GM04504 (cell line): ENCODE measurements around the gene SRL.
A peak's percentile ranks its signal among the peaks of the same experiment; 100 is the strongest.
"Not testable (repeated sequence)": the region's sequence is repeated elsewhere in the genome, so short reads cannot be mapped to it uniquely, and the experiment has no call there.

Experiments
- DNase-seq: peaks from one replicate; pipeline ENCODE4 v3.0.0-alpha.2; 2012; ENCODE audit warnings: low read depth

The SRL gene

GRCh38 chr16:4260360-4260759 lies 18.5 kb upstream of the SRL start:
- no peak for DNase-seq

DNA sequence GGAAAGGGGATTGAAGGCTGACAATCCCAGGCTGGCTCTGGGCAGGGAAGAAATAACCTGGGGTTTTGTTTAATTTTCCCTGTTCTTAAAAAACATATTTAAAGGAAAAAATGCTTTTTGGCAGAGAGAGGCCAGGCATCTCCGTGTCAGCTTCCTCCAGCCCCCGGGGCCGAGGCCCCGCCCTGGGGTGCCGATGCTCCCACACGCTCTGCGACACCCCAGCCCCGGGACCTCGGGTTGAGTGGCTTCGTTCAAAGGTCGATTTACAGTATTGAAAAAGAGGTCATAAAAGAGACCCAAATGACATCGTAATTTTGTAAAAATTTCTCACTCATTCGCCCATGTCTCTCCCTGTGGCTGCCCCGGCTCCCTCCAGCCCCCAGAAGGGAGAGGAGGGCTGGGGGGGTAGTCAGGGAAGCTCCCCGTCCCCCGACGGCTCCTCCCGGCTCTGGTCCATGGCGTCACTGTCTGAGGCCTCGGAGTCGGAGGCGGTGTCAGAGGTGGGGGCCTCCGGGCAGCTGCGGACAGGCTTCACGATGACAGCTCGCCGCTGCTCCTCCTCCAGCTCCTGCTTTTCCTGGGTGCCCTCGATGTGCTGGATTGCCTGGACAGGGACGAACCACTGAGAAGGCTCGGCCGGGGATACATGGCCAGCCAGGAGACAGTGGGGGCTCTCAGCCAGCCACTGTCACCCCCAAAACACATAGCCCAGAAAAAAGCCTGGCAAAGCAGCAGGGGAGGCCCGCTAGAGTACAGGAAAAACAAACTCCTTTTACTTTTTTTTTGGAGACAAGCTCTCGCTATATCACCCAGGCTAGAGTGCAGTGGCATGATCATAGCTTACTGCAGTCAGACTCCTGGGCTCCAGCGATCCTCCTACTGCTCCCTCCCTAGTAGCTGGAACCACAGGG lies 16.0 kb upstream of the SRL start:
- no peak for DNase-seq

DNA sequence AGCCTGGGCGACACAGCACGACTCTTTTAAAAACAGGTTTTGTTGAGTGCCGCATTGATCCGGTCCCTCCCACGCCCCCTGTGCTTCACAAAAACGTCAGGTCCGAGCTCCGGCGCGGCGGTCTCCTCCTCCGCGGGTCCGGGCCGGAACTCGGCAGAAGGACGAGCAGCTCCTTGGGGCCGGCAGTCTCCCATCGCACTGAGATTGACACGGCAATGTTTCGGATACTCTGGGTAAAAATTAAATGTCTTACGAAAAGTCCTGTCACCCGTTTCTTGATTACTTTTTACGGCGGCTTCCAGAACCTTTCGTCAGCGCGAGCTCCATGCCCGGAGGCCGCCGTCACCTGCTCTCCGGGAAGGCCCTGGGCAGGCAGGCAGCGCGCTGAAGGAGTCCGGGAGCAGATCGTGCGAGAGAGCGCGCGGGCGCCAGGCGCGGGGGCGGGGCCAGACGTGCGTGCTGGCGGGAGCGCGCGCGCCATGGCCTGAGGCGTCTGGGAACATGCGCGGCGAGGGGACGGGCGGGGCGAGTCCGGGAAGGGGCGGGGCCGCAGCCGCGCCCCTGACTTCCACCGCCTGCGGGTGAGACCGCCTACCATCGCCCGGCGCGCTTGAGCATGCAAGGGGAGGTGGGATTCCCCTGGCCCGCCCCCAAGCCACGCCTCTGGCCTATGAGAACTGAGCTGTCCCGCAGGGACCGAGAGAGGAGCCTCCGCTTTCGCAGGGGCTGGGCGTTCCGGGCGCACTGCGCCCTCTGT lies 11.7 kb upstream of the SRL start:
- peak; percentile 99 for DNase-seq

GRCh38 chr16:4253012-4253393 lies 11.1 kb upstream of the SRL start:
- DNase-seq = not testable (repeated sequence)

DNA sequence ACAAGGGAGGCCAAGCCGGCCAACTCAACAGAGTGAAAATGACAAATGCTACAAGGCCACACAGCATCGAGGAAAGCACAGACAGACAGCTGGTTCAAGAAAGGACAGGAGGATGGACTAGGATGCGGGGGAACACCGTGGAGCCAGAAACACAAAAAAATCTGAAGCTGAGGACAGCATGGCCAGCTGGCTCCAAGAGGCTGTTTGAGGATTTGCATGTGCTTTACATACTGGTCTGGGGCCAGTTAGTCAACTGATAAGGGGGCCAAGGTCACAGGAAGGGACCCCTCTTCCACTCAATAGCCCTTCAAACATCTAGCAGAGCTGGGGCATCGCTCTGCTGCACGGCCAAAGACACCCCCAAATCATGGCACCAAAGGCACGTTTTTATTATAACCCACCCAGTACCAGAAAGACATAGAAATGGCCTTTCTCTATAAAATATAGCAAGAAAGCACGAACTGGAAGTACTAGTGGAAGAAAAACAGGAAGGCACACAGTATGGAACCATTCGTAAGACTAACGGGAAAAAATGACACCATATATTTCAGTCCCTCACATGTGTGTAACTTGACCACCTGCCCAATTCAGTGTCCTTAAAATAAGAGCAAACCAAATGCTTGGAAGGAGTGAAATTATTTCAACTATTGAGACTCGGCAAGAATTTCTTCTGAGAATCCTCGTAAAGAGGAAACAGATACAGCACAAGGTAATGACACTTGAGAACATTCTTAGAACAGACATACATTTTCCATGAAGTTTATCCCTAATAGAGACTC lies 7.8 kb upstream of the SRL start:
- no peak for DNase-seq

GRCh38 chr16:4247460-4247784 lies 5.5 kb upstream of the SRL start:
- no peak for DNase-seq

- DNase-seq = no peak
Observed at GRCh38 chr16:4246777-4247459, 5.0 kb upstream of the SRL start.

- DNase-seq = no peak
Observed at GRCh38 chr16:4245077-4245791, 3.4 kb upstream of the SRL start.

DNA sequence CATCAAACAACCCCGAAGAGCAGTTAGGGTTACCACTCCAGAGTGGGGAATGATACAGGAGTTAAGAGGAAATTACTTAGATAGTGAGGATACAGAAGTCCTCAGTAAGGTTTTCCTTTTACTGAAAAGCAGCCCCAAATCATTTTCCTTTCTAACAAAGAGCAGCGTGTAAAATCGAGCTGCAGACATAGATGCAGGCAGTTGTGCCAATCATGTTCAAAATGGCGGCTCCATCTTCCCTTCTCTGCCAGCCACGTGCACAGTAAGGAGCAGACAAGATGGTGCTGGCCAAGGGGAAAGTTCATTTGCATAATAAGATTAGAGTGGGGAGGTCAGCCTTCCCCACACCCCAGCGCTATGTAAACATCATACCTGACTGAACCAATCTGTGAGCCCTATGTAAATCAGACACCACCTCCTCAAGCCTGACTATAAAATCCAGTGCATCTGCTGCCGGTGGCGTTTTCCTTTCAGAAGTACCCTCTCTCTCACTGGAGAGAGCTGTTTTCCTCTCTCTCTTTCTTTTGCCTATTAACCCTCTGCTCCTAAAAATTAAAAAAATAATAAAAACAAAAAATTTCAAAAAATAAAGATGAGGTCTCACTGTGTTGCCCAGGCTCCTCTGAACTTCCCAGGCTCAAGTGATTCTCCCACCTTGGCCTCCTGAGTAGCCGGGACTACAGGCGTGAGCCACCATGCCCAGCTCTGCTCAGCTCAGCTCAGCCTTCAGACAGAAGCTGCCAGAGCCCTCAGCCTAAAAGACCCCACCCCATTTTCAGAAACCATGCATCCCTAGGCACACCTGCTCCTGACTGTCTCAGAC lies 2.6 kb upstream of the SRL start:
- no peak for DNase-seq

GRCh38 chr16:4241258-4241927 lies 487 bp downstream of the SRL start:
- no peak for DNase-seq

GRCh38 chr16:4240624-4241023 lies 1.3 kb downstream of the SRL start:
- DNase-seq = no peak

DNA sequence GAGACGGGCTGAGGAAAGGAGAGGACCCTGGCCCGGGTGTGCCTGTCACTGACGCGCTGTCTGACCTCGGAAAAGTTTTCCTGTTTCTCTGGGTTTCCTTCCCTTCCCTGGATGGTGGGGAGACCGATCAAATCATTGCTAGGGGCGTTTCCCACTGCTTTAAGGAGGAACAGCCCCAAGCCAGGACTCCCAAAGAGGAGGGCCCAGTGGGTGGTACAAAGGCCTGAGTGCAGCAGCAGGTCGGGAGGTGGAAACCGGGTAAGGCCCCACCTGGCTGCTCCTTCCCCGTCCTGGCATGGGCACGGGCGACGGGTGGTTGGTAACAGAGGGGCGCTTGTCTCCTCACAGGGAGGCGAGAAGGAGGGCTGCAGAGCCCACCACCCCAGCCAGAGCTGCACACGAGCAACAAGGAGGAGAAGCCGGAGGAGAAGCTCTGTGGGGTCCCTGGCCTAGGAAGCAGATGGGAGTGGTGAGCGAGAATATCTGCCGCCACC lies 2.2 kb downstream of the SRL start:
- DNase-seq = no peak

GRCh38 chr16:4239020-4239419 lies 2.9 kb downstream of the SRL start:
- DNase-seq = no peak

- DNase-seq = no peak
Observed at GRCh38 chr16:4233431-4233830, 8.4 kb downstream of the SRL start.

DNA sequence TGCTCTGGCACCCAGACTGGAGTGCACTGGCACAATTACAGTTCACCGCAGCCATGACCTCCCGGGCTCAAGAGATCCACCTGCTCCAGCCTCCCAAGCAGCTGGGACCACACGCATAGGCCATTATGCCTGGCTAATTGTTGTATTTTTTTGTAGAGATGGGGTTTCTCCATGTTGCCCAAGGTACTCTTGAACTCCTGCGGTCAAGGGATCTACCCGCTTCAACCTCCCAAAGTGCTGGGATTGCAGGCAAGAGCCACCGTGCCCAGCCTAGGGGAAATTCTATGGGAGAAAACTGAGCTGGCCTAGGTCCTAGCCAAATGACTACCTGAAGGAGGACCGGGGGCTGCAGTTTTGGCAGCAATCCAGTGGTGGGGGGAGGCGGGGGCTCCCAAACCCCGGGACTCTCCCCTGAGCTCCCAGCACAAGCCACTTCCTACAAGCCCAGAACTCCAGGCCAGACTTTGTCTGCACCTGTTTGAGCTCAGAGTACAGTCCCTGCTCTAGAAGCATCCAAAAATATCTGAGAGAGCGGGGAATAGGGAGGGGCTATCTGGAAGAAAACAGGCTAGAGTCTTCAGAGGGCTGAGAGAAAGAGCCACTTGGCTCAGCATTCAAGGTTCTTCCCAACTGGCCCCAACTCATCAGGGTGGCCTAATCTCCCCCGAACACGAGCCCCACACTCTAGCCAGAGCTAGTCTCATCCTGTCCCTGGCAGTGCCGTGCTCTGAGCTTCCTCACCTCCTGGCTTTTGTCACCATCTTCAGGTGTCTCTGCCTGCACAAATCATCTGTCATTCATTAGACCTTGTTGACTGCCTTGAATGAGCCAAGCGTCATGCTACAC lies 9.1 kb downstream of the SRL start:
- no peak for DNase-seq

GRCh38 chr16:4231886-4232285 lies 10.0 kb downstream of the SRL start:
- DNase-seq = no peak

- no peak for DNase-seq
Observed at GRCh38 chr16:4231367-4231766, 10.5 kb downstream of the SRL start.

DNA sequence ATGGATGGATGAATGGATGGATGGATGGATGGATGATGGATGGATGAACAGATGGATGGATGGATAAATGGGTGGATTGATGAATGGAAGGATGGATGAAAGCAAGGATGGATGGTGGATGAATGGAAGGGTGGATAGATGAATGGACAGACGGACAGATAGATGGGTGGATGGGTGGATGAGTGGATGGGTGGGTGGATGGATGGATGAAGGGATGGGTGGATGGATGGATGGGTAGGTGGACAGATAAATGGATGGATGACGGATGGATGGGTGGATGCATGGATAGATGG lies 14.9 kb downstream of the SRL start:
- DNase-seq = no peak
